ENCODE measurements around the gene IGFL1.
"Not testable (repeated sequence)": the region's sequence is repeated elsewhere in the genome, so short reads cannot be mapped to it uniquely, and the experiment has no call there.

IGFL1 gene

DNA sequence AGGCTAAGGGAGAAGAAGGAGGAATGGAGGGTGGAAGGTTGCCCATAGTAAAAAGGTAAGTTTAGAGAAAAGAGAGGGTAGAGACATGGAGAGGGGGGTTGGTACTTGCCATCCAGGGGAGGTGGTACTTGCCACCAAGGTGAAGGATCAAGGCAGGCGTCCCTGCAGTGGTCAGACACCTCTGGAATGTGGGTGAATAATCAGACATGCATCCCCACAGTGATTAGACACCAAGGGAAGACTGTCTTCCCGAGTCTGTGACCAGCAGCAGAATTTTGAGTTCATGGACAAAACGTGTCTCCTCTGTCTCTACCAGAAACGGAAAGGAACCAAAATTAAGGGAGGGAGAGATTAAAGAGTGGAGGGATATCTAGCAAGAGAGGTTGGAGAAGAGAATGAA is 27.1 kb upstream of the IGFL1 start:
- DNase-seq (ENCODE audit: low read depth, low spot score), result no peak
- H3K4me3 ChIP-seq (ENCODE audit: low read depth, low read length), result no peak overlapping the region
- TF ChIP-seq, protein P1, sequence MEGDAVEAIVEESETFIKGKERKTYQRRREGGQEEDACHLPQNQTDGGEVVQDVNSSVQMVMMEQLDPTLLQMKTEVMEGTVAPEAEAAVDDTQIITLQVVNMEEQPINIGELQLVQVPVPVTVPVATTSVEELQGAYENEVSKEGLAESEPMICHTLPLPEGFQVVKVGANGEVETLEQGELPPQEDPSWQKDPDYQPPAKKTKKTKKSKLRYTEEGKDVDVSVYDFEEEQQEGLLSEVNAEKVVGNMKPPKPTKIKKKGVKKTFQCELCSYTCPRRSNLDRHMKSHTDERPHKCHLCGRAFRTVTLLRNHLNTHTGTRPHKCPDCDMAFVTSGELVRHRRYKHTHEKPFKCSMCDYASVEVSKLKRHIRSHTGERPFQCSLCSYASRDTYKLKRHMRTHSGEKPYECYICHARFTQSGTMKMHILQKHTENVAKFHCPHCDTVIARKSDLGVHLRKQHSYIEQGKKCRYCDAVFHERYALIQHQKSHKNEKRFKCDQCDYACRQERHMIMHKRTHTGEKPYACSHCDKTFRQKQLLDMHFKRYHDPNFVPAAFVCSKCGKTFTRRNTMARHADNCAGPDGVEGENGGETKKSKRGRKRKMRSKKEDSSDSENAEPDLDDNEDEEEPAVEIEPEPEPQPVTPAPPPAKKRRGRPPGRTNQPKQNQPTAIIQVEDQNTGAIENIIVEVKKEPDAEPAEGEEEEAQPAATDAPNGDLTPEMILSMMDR (IDR thresholded peaks at IDR 0.05; ENCODE audit: low read depth, low read length), result no peak
- in situ Hi-C loops (cut with HindIII; ENCODE audit: low sequenced_read_pairs), result no loop called here

DNA sequence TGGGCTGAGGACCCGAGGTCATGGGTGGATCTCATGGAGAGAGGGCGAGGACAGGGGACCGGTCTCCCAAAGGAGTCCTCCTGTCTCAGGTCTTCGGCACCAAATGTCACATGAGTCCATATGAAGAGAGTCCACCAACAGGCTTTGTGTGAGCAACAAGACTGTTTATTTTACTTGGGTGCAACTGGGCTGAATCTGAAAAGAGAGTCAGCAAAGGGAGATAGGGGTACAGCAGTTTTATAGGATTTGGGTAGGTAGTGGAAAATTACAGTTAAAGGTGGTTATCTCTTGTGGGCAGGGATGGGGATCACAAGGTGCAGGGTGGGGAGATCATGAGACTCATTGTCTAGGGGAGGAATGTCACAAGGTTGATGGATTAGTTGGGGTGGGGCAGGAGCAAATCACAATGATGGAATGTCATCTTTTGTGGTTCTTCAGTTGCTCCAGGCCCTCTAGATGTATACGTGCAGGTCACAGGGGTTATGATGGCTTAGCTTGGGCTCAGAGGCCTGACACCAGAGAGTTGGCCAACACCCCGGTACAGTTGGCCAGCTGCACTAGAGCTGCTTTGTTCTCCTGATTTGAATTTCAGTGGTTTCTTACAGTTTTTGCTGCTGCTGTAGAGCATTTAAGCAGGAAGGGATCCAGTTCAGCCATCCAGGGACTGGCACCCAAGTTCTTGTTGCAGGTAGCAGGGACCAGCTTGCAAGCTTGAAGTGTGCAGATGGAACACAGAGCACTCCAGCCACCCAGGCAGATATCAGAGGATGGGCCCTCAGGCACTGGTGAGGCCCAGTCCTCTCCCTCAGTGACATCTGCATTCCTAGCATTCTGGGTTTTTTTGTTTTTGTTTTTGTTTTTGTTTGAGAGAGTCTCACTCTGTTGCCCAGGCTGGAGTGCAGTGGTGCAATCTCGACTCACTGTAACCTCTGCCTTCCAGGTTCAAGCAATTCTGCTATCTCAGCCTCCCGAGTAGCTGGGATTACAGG is 26.4 kb upstream of the IGFL1 start:
- H3K4me3 ChIP-seq (ENCODE audit: low read depth, low read length), result no peak overlapping the region
- in situ Hi-C loops (cut with HindIII; ENCODE audit: low sequenced_read_pairs), result no loop called here
- DNase-seq (ENCODE audit: low read depth, low spot score), result no peak
- TF ChIP-seq, protein P1 (IDR thresholded peaks at IDR 0.05; ENCODE audit: low read depth, low read length), result no peak

DNA sequence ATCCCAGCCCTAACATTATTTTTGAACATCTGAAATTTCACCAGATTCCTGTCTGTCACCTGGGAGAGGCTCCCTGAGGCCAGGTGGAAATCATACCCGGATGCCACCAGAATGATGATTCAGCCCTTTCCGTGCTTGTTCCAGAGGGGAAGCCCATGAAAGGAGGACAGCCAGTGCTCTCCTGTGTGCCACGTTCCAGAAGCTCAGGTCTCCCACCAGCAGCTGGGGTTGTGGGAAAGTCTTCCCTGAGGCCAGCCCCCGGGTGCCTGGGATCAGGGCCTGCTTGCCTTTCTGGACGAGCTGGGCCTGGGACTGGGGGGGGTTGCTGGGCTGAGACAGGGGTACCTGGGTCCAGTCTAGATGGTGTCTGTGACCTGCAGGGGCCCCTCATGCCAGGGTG is 25.5 kb upstream of the IGFL1 start:
- in situ Hi-C loops (cut with HindIII; ENCODE audit: low sequenced_read_pairs), result no loop called here
- H3K4me3 ChIP-seq (ENCODE audit: low read depth, low read length), result no peak overlapping the region
- TF ChIP-seq, protein P1 (IDR thresholded peaks at IDR 0.05; ENCODE audit: low read depth, low read length), result no peak
- DNase-seq (ENCODE audit: low read depth, low spot score), result no peak

DNA sequence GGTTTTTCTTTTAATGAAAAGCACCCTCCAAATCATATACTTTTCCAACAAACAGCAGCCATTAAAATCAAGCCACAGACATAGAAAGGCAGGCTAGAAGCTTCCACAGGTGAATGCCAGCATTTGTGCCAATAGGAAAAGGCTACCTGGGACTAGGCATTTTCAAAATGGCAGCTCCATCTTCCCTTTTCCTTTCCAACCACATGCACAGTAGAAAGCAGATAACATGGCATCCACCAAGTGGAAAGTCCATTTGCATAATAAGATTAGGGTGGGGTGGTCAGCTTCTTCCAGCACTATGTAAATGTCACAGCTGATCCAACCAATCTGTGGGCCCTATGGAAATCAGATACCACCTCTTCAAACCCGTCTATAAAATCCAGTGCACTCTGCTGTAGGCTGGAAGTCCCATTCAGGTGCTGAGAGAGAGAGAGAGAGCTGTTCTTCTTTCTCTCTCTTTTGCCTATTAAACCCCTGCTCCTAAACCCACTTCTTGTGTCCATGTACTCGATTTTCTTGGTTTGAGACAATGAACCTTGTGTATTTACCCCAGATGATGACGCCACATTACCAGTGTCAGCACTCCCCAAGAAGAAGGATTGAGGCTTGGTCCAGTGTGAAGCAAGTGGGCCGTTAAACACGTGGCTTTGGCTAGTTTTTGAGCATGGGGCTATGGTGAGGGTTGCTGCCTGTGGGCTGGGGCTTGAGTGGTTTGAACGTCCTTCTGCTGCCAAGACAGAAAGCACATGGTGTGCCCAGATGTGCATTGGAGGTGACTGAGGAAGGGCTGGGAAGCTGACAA is 24.2 kb upstream of the IGFL1 start:
- in situ Hi-C loops (cut with HindIII; ENCODE audit: low sequenced_read_pairs), result no loop called here
- TF ChIP-seq, protein P1 (IDR thresholded peaks at IDR 0.05; ENCODE audit: low read depth, low read length), result no peak
- DNase-seq (ENCODE audit: low read depth, low spot score), result no peak

DNA sequence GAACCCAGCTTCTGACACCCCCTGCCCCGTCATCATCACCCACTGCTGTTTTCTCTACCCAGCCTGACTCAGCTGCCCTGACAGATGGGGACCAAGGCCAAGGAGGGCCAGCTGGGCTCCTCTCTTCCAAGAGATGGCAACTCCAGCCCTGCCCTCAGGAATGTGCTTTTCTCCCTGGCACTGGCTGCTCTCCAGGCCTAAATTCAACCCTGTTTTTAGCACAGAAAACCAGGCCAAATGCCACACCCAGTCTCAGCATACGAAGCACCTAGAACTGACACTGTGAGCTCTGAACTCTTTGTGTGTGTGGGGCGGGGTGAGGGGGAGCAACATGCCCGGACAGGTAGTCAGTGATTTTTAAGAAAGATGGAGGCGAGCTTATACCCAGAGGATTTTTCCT is 23.4 kb upstream of the IGFL1 start:
- H3K4me3 ChIP-seq (ENCODE audit: low read depth, low read length), result no peak overlapping the region
- DNase-seq (ENCODE audit: low read depth, low spot score), result no peak
- TF ChIP-seq, protein P1 (IDR thresholded peaks at IDR 0.05; ENCODE audit: low read depth, low read length), result no peak
- in situ Hi-C loops (cut with HindIII; ENCODE audit: low sequenced_read_pairs), result no loop called here

More for the DNA sequence above, 24.2 kb upstream of the IGFL1 start:
- no peak overlapping the region for H3K4me3 ChIP-seq (ENCODE audit: low read depth, low read length)

DNA sequence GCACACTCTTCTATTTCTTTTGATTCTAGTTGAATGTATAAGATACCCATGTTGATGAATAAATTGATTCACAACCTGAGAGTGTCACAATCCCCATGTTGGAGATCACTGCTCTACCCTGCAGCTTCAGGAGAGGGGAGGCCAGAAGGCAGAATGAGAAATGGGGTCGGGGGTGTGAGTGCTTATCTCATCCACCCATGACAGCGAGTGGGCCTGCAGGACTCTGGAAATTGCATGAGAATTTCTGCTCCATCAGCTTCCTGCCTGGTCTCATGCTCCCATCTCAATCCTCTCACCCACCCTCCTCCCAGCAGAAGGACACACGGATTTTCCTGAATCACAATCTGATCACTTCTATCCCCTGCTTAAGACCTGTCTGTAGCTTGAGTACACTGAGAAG is 22.9 kb upstream of the IGFL1 start:
- in situ Hi-C loops (cut with HindIII; ENCODE audit: low sequenced_read_pairs), result no loop called here
- TF ChIP-seq, protein P1 (IDR thresholded peaks at IDR 0.05; ENCODE audit: low read depth, low read length), result no peak
- DNase-seq (ENCODE audit: low read depth, low spot score), result no peak
- no peak overlapping the region for H3K4me3 ChIP-seq (ENCODE audit: low read depth, low read length)

DNA sequence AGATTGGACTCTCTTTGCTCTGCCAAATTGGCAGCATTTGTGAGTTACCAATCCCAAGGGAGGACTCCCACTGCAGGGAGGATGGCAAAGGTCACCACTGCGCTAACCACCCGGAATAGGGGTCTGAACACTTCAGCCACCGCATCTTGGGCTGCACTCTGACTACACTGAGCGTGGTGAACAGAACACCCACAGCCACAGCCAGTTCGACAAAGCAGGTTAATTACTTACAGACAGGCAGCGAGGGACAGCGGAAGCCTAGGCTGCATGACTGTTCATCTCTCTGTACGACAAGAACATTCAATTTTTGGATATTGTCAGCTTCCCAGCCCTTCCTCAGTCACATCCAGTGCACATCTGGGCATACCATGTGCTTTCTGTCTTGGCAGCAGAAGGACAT is 21.7 kb upstream of the IGFL1 start:
- H3K4me3 ChIP-seq (ENCODE audit: low read depth, low read length); in situ Hi-C loops (cut with HindIII; ENCODE audit: low sequenced_read_pairs); DNase-seq (ENCODE audit: low read depth, low spot score): not testable (repeated sequence)

Data from astrocyte of the spinal cord (primary cell).